Muscle of leg (tissue), 11 donors: ENCODE measurements around the gene CD48. TPM values are rescaled to one million over a fixed set of nuclear protein-coding genes. Genes with fewer than 3 reads are reported as not detected.

Experiments used
- DNase-seq: peaks from one replicate; pipeline ENCODE4 v3.0.0; 2013
- H3K27ac ChIP-seq: one replicate; pipeline ENCODE4 v1.5.1; 2013; ENCODE audit warnings: mild to moderate bottlenecking, low read length, control low read depth
- H3K27me3 ChIP-seq: one replicate; pipeline ENCODE4 v1.6.1; 2013; ENCODE audit warnings: low read length; ENCODE audit not compliant: control insufficient read depth, insufficient read depth
- H3K36me3 ChIP-seq: one replicate; pipeline ENCODE4 v1.6.1; 2013; ENCODE audit warnings: low read length; ENCODE audit not compliant: control insufficient read depth, insufficient read depth
- H3K4me1 ChIP-seq: one replicate; pipeline ENCODE4 v1.6.1; 2013; ENCODE audit warnings: low read length; ENCODE audit not compliant: control insufficient read depth, insufficient read depth
- H3K4me3 ChIP-seq: one replicate; pipeline ENCODE4 v1.5.1; 2013; ENCODE audit warnings: low read length, control low read depth
- H3K9me3 ChIP-seq: replicated peaks from 2 replicates; pipeline ENCODE4 v1.6.1; 2013; ENCODE audit warnings: low read depth, low read length; ENCODE audit not compliant: control insufficient read depth
- WGBS: methylation state at CpG from one replicate; pipeline ENCODE4 v1.1.5; 2013; ENCODE audit warnings: missing lambda C conversion rate; ENCODE audit not compliant: insufficient coverage; 5-methylcytosine and 5-hydroxymethylcytosine counted together
- polyA plus RNA-seq, 8 donors: library from polyadenylated mRNA; unstranded; fragments of 120-200 nt; gene quantifications; one replicate each; pipeline versions ENCODE4 v1.2.1 to v1.2.3, GENCODE V29; 2013; ENCODE audit warnings: inconsistent platforms in 1 of 8, low replicate concordance in 1 of 8; ENCODE audit not compliant: insufficient read length in 8 of 8, insufficient read depth in 1 of 8
- total RNA-seq: library from RNA; stranded (reverse); fragments of 120-200 nt; gene quantifications from one replicate; pipeline ENCODE4 v1.2.4, GENCODE V29; 2013

CD48 gene
- total and polyA plus RNA-seq, 9 donors = 1.1 to 2.0 (median 1.3) TPM

GRCh38 chr1:160669276-160669675, 42.3 kb downstream of the CD48 start:
- no peak for DNase-seq
- Histone ChIP-seq H3K4me3 (no peak overlapping the region), H3K27ac (no peak overlapping the region), H3K4me1 (no peaks in the 10 kb centered on the region), H3K27me3 (no peaks in the 10 kb centered on the region), H3K36me3 (no peaks in the 10 kb centered on the region), H3K9me3 (no peaks in the 10 kb centered on the region)

DNA sequence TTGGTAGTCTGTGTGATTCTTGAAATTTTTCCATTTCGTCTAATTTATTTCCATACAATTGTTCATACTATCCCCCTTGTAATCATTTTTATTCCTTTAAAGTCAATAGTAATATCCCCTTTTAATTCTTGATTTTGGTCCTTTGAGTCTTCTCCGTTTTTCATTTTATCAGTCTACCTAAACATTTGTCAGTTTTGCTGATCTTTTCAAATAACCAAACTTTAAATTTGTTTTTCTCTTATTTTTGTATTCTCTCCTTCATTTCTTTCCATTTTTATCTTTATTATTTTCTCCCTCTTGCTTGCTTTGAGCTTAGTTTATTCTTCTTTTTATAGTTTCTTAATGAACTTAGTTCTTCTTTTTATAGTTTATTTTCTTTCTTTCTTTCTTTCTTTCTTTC, 43.7 kb downstream of the CD48 start:
- no CpG with 5 or more reads among the region's 2 CpGs for WGBS
- DNase-seq = no peak
- no peaks in the 10 kb centered on the region for H3K36me3 ChIP-seq
- no peaks in the 10 kb centered on the region for H3K4me1 ChIP-seq
- H3K27ac ChIP-seq = no peak overlapping the region
- H3K4me3 ChIP-seq = no peak overlapping the region
- H3K27me3 ChIP-seq = no peaks in the 10 kb centered on the region
- no peaks in the 10 kb centered on the region for H3K9me3 ChIP-seq

DNA sequence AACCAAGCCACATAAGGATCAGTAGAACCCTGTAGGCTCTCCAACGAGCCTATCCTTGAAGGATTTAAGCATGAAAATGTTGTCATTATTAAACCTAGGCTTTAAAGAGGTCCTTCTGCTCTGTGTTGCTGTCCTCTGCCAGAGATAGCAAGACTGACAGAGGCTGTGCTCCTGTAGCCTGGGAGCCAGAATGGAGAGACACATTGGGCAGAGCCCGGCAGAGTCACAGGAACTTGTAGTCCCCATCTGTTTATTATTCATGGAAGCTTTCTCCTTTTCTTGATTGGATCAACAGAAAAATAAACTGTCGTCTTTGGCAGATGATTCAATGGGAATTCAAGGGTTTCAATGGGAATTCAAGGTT, 45.6 kb downstream of the CD48 start:
- WGBS = 71% methylated on average over 1 of the region's 3 CpGs
- Histone ChIP-seq H3K9me3 (no peaks in the 10 kb centered on the region), H3K27ac (peak overlapping the region; percentile 3), H3K4me1 (no peaks in the 10 kb centered on the region), H3K27me3 (no peaks in the 10 kb centered on the region), H3K36me3 (no peaks in the 10 kb centered on the region), H3K4me3 (no peak overlapping the region)
- DNase-seq = no peak

GRCh38 chr1:160665330-160666078, 46.1 kb downstream of the CD48 start:
- WGBS = 45% methylated on average over 2 of the region's 6 CpGs
- Histone ChIP-seq H3K9me3 (no peaks in the 10 kb centered on the region), H3K27ac (peak overlapping the region; percentile 52), H3K4me3 (no peak overlapping the region), H3K27me3 (no peaks in the 10 kb centered on the region), H3K36me3 (no peaks in the 10 kb centered on the region), H3K4me1 (no peaks in the 10 kb centered on the region)
- DNase-seq = peak; percentile 35

DNA sequence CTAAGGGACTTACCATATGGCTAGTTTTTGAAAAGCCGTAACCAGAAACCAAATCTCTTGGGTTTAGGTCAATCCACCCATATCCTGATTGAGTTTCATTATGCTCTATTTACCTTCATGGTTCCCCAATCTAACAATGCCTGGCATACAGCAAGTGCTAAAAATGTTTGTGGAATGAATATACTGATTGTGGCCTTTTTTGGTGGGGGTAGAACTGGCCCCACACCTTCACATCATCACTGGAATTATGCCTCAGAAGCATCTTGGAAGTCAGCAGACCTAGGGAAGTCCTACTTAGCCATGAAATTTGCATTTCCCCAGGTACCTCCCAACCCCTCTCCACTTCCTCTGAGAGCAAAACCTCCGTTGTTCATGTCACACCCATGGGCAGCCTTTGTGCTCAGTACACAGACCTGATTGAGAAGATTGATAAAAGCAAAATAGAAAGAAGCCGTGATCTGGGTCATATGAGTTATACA, 47.0 kb downstream of the CD48 start:
- Histone ChIP-seq H3K27ac (no peak overlapping the region), H3K4me3 (no peak overlapping the region), H3K4me1 (no peaks in the 10 kb centered on the region), H3K9me3 (no peaks in the 10 kb centered on the region), H3K36me3 (no peaks in the 10 kb centered on the region), H3K27me3 (no peaks in the 10 kb centered on the region)
- no CpG with 5 or more reads among the region's 3 CpGs for WGBS
- no peak for DNase-seq

- Histone ChIP-seq H3K4me1 (no peaks in the 10 kb centered on the region), H3K36me3 (no peaks in the 10 kb centered on the region), H3K4me3 (no peak overlapping the region), H3K9me3 (no peaks in the 10 kb centered on the region), H3K27me3 (no peaks in the 10 kb centered on the region), H3K27ac (no peak overlapping the region)
- DNase-seq = no peak
- WGBS = 73% methylated on average over 1 of the region's 4 CpGs
Observed at GRCh38 chr1:160662910-160663309, 48.7 kb downstream of the CD48 start.

- WGBS = 80% methylated on average over 1 of the region's 4 CpGs
- Histone ChIP-seq H3K27ac (no peak overlapping the region), H3K4me1 (no peaks in the 10 kb centered on the region), H3K9me3 (no peaks in the 10 kb centered on the region), H3K4me3 (no peak overlapping the region), H3K36me3 (no peaks in the 10 kb centered on the region), H3K27me3 (no peaks in the 10 kb centered on the region)
- DNase-seq = no peak
Observed at GRCh38 chr1:160659566-160659965, 52.1 kb downstream of the CD48 start.

GRCh38 chr1:160658814-160659193, 52.8 kb downstream of the CD48 start:
- Histone ChIP-seq H3K4me1 (no peaks in the 10 kb centered on the region), H3K4me3 (no peak overlapping the region), H3K27me3 (no peaks in the 10 kb centered on the region), H3K36me3 (no peaks in the 10 kb centered on the region), H3K27ac (no peak overlapping the region), H3K9me3 (no peaks in the 10 kb centered on the region)
- 78% methylated on average over 1 of the region's 2 CpGs for WGBS
- DNase-seq = no peak

DNA sequence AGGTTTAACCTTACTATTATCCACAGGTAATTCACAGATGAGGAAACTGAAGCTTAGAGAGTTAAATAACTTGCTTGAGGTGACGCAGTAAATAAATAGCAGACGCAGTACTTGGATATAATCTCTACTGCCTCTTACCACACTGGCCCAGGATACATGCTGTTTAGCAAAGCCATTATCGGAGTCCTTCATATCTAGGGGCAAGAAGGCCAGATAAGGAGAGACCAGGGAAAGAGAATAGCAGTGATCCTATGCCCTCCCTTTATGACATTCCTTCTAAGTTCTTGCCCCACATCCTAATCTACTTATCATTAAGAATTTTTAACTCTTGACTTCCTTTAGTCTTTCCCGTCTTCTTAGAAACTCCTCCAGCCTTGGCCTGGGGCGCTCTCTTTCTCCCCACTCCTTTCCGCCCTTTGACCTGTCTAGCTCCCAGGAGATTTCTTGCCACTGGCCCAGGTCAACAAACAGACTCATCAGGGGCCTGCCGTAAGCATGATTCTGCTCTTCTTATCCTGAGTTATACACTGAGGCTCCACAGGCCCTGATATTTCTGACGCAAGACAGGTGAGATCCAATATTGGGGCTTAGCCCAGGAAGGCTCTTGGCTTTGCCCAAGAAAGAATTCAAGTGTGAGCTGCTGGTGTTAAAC, 53.3 kb downstream of the CD48 start:
- Histone ChIP-seq H3K27me3 (no peaks in the 10 kb centered on the region), H3K36me3 (no peaks in the 10 kb centered on the region), H3K9me3 (no peaks in the 10 kb centered on the region), H3K27ac (no peak overlapping the region), H3K4me3 (no peak overlapping the region), H3K4me1 (no peaks in the 10 kb centered on the region)
- no peak for DNase-seq
- 76% methylated on average over 6 of the region's 8 CpGs for WGBS

DNA sequence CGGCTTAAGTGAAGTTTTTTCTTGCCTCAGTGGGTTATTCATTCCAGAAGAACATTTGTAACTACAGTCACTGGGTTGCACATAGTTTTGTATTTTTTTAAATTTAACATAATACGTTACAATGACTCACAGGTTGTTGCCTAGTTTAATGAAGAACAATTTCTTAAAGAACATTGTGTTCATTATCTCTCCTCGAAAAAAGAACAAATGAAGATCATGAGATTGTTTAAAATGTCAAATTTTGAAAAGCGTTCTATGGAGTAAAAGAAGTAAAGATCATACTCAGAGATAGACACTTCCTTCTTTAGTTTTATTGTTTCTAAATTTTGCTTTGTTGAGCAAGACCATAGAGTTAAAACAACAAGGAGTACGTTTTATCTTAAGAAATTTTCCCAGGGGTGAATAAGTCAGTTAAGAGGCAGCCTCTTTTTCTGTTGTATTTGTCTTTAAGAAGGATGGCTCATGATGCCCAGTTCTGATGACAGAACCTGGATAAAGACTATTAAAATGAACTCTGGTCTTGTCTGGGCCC, 54.3 kb downstream of the CD48 start:
- WGBS = no CpG with 5 or more reads among the region's 5 CpGs
- DNase-seq = no peak
- H3K27ac ChIP-seq = no peak overlapping the region
- H3K9me3 ChIP-seq = no peaks in the 10 kb centered on the region
- H3K4me1 ChIP-seq = no peaks in the 10 kb centered on the region
- no peak overlapping the region for H3K4me3 ChIP-seq
- no peaks in the 10 kb centered on the region for H3K27me3 ChIP-seq
- H3K36me3 ChIP-seq = no peaks in the 10 kb centered on the region
